ENCODE results near the gene ARHGEF11. TPM values are rescaled to one million over a fixed set of nuclear protein-coding genes. Genes with fewer than 3 reads are reported as not detected.

The ARHGEF11 gene
- total and polyA plus RNA-seq, 9 of the 15 experiments (the other 6 are each of a cell fraction or from before 2014, with no cell fraction given), result 0.14 to 15.5 (median 9.0) TPM

DNA sequence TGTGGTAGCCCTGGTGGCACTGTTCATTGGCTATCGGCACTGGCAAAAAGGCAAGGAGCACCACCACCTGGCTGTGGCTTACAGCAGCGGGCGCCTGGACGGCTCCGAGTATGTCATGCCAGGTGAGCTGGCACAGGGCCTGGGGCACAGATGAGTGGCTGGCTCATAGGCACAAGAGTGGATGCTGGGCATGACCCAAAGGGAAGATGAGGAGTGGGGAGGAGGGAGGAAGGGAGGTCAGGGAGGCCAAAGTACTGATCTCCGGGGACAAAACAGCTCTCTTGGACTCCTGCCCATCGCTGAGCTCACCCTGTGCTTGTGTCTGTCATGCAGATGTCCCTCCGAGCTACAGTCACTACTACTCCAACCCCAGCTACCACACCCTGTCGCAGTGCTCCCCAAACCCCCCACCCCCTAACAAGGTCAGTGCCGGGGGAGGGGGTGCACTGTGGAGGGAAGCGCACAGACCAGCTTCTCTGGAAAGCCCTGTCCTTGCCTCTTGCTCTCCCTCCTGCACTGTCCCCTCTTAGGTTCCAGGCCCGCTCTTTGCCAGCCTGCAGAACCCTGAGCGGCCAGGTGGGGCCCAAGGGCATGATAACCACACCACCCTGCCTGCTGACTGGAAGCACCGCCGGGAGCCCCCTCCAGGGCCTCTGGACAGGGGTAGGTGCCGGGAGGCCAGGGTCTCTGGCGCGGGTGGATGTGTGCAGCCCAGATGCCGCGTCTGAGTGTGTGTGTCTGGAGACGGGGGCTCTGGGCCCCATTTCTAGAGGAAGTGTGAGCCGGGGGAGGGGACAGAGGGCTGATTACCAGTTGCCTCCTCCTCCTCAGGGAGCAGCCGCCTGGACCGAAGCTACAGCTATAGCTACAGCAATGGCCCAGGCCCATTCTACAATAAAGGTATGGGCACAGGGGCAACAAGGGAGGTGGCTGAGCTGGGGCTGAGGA lies 132.4 kb downstream of the ARHGEF11 start (continued):
- TF ChIP-seq, protein P1, sequence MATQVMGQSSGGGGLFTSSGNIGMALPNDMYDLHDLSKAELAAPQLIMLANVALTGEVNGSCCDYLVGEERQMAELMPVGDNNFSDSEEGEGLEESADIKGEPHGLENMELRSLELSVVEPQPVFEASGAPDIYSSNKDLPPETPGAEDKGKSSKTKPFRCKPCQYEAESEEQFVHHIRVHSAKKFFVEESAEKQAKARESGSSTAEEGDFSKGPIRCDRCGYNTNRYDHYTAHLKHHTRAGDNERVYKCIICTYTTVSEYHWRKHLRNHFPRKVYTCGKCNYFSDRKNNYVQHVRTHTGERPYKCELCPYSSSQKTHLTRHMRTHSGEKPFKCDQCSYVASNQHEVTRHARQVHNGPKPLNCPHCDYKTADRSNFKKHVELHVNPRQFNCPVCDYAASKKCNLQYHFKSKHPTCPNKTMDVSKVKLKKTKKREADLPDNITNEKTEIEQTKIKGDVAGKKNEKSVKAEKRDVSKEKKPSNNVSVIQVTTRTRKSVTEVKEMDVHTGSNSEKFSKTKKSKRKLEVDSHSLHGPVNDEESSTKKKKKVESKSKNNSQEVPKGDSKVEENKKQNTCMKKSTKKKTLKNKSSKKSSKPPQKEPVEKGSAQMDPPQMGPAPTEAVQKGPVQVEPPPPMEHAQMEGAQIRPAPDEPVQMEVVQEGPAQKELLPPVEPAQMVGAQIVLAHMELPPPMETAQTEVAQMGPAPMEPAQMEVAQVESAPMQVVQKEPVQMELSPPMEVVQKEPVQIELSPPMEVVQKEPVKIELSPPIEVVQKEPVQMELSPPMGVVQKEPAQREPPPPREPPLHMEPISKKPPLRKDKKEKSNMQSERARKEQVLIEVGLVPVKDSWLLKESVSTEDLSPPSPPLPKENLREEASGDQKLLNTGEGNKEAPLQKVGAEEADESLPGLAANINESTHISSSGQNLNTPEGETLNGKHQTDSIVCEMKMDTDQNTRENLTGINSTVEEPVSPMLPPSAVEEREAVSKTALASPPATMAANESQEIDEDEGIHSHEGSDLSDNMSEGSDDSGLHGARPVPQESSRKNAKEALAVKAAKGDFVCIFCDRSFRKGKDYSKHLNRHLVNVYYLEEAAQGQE (IDR thresholded peaks at IDR 0.05; ENCODE audit: borderline replicate concordance), result no peak
- TF ChIP-seq, protein P1 (CRISPR knock-in tag; IDR thresholded peaks at IDR 0.05; ENCODE audit: low read depth), result peak; percentile 26; the same call in 1 of the 2 replicates
- TF ChIP-seq MBD2 (IDR thresholded peaks at IDR 0.05; ENCODE audit: borderline replicate concordance, low read depth) (no peak), E2F3 (CRISPR knock-in tag; IDR thresholded peaks at IDR 0.05) (no peak), SMAD4 (CRISPR knock-in tag; conservative IDR thresholded peaks at IDR 0.05) (no peak), IRF2 (CRISPR knock-in tag; IDR thresholded peaks at IDR 0.05) (no peak), POLR2B (IDR thresholded peaks at IDR 0.05; ENCODE audit: low read depth, partially characterized antibody) (no peak), SMARCB1 (IDR thresholded peaks at IDR 0.05; ENCODE audit: insufficient read length, low read depth) (no peak), ZNF551 (CRISPR knock-in tag; IDR thresholded peaks at IDR 0.05) (no peak), TAF1 (IDR thresholded peaks at IDR 0.05; ENCODE audit: control insufficient read depth, extremely low read depth, insufficient read depth, low read length, severe bottlenecking) (no peak), RBM39 (optimal IDR thresholded peaks at IDR 0.05; ENCODE audit: low read depth, low read length) (no peak), BCL6 (CRISPR knock-in tag; IDR thresholded peaks at IDR 0.05) (no peak)
- TF ChIP-seq, protein P2, sequence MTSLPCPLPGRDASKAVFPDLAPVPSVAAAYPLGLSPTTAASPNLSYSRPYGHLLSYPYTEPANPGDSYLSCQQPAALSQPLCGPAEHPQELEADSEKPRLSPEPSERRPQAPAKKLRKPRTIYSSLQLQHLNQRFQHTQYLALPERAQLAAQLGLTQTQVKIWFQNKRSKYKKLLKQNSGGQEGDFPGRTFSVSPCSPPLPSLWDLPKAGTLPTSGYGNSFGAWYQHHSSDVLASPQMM (CRISPR knock-in tag; IDR thresholded peaks at IDR 0.05), result no peak
- TF ChIP-seq, protein P3, sequence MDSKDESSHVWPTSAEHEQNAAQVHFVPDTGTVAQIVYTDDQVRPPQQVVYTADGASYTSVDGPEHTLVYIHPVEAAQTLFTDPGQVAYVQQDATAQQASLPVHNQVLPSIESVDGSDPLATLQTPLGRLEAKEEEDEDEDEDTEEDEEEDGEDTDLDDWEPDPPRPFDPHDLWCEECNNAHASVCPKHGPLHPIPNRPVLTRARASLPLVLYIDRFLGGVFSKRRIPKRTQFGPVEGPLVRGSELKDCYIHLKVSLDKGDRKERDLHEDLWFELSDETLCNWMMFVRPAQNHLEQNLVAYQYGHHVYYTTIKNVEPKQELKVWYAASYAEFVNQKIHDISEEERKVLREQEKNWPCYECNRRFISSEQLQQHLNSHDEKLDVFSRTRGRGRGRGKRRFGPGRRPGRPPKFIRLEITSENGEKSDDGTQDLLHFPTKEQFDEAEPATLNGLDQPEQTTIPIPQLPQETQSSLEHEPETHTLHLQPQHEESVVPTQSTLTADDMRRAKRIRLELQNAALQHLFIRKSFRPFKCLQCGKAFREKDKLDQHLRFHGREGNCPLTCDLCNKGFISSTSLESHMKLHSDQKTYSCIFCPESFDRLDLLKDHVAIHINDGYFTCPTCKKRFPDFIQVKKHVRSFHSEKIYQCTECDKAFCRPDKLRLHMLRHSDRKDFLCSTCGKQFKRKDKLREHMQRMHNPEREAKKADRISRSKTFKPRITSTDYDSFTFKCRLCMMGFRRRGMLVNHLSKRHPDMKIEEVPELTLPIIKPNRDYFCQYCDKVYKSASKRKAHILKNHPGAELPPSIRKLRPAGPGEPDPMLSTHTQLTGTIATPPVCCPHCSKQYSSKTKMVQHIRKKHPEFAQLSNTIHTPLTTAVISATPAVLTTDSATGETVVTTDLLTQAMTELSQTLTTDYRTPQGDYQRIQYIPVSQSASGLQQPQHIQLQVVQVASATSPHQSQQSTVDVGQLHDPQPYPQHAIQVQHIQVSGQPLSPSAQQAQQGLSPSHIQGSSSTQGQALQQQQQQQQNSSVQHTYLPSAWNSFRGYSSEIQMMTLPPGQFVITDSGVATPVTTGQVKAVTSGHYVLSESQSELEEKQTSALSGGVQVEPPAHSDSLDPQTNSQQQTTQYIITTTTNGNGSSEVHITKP (IDR thresholded peaks at IDR 0.05; ENCODE audit: partially characterized antibody), result peak; percentile 12

All from K562 (cell line).